Effector CD4-positive, alpha-beta T cell (primary cell): ENCODE results near the gene ST3GAL4.

Experiments used
- DNase-seq: peaks from one replicate; pipeline ENCODE4 v3.0.0-alpha.2; 2020

Gene ST3GAL4

DNA sequence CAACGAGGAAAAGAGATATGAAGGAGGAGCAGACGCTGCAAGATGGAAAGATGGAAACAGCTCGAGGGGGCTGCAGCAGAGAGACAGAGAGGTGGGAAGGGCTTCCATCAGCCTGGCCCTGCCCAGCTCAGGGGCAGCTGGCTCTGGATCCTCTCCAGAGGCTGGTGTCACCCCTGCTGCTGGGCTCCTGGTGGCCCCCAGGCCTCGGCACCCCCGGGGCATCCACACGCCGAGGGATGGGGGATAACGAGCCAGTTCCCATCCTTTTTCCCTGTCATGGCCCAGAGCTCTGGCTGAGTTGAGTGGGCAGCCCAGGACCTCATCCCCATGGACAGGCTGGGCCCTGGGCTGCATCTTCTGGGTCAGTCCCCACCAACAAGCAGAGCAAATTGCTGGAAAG is 102.3 kb downstream of the ST3GAL4 start:
- DNase-seq: no peak

DNA sequence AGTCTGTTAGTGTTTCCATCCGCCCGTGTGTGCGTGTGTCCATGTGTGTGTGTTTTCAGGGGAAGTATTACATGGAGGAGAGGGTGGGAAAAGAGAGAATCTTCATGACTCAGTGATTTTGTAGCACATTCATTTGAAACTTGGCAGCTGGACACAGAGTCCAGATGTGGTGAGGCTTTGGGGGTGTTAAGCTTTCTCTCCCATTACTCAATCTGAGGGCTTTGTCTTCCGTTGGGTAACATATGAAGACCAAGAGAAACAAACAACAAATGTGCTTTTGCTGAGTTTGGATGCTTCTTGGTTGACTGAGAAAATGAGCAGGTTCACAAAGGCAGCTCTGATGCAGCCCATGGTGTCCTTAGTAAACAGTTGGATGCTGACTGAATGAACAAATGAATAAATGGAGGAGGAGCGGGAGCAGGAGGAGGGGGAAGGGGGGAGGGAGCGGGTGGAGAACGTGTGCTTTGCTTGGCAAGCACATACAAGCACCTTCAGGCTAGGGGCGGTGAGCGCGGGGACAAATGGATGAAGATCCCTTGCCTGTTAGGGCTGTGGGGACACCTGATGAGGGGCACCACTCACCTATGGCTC is 104.3 kb downstream of the ST3GAL4 start:
- no peak for DNase-seq

DNA sequence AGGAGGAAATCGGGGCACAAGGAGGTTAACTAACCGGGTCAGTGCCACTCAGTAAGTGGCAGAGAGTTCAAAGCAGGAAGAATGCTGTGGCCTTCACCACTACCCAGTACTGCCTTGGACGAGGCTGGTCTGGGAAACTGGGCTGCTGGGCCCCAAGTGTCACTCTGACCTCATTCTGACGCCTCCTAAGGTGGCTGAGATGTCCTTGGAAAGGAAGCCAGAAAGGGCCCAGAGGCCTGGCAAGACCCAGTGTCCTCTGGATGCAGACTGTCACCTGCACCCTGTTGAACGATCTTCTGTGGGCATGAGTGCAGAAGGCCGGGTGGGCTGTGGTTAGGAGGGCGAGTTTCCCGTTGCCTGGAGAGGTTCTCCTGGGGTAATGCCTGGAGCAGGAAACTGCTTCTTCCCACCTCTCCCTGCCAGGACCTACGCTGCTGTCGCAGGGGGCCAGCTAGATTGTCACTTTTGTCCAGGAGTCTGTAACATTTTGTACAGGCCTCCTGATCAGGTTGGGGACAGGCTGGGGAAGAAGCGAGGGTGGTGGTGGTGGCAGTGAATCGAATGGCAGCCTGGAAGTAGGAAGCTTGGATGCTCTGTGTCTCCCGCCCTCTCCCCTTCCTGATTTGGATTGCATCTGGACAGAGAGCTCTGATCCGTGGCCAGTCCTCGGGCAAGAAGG is 105.1 kb downstream of the ST3GAL4 start:
- DNase-seq: no peak

DNA sequence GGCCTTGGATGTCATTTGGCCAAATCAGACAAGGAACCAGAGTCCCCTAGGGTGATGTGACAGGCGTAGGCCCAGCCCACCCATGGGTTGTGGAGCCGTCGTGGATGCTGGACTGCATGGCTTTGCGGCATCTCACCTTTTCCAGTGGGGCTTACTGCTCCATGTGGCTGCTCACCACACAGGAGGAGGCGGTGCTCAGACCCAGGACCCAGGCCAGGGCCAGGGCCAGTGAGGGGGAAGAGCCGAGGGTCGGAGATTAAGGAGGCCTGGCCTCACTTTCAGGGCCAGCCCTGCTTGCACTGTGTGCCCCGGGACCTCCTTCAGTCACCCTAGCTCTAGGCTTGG is 105.6 kb downstream of the ST3GAL4 start:
- no peak for DNase-seq

DNA sequence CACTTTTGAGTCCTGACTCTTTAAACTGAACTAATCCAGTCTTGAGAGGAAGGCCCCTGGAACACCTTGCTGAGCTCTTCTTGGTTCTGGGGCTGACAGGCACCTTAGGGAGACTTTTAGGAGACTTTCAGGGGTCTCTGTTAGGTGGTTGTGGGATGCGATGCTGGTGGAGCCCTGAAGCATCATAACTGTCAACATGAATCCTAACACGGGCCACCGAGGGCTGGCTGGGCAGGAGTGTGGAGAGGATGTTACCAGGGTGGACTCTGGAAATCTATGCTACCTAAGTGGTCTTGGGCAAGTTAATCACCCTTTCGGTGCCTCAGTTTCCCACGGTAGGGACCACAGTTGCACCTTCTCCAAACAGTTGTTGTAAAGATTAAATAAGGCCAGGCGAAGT is 106.5 kb downstream of the ST3GAL4 start:
- DNase-seq: no peak

DNA sequence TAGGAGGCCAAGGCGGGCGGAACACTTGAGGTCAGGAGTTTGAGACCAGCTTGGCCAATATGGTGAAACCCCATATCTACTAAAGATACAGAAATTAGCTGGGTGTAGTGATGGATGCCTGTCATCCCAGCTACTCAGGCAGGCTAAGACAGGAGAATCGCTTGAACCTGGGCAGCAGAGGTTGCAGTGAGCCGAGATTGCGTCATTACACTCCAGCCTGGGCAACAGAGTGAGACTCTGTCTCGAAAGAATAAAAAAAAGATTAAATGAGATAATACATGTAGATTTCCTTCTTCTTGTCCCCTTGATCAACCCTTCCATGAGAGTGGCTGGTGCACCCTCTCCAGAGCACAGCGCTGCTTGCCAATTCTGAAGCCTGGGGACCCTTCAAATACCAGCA is 106.9 kb downstream of the ST3GAL4 start:
- no peak for DNase-seq
